HK-2 (cell line): ENCODE measurements around the gene PLEKHG4B.

Source experiments
- DNase-seq: peaks from one replicate; pipeline ENCODE4 v3.0.0-alpha.2; 2018; ENCODE audit not compliant: unreplicated experiment

PLEKHG4B gene

GRCh38 chr5:169728-170094, 77.7 kb downstream of the PLEKHG4B start:
- DNase-seq = no peak

GRCh38 chr5:170971-171800, 79.2 kb downstream of the PLEKHG4B start:
- DNase-seq = no peak

DNA sequence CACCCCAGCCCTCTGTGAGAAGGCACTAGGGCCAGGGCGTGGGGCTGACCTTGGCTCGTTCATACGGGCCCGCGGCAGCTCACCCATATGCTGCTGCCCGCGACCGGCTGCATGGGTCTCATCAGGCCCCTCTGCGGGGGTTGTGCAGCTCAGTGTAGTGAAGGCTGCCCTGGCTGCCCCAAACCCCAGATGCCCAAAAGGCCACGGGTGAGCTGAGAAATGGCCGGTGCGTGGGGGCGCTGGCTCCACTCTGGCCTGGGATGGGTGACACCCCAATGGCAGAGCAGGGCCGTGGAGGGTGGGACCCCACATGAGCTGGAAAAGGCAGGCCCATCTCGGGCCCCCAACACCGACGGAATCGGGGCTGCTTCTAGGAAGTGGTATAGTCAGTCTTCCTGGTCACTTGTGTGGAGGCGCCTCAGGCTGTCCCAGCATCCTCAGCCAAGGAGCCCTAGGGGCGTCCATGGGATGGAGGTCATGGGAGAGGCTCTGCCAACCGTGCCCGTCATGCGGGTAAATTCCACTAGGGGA, 79.9 kb downstream of the PLEKHG4B start:
- DNase-seq = no peak

DNA sequence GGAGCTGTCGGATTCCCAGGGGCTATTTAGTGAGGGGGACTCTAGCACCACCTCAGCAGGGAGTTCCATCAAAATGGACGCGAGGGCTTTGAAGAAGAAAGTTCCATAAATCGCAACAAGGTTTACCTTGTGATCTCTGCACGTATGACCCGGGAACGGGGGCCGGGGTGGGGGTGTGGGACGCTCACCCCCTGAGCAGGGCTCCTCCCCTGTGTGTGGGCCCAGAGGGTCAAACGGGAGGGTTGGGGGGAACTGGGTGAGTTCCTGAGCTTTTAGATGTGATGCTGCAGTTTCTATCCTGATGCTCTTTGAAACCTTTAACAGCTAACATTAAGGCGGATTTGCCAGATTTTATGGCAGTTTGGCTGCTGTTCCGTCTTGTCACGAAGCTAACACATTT, 80.5 kb downstream of the PLEKHG4B start:
- DNase-seq = no peak

DNA sequence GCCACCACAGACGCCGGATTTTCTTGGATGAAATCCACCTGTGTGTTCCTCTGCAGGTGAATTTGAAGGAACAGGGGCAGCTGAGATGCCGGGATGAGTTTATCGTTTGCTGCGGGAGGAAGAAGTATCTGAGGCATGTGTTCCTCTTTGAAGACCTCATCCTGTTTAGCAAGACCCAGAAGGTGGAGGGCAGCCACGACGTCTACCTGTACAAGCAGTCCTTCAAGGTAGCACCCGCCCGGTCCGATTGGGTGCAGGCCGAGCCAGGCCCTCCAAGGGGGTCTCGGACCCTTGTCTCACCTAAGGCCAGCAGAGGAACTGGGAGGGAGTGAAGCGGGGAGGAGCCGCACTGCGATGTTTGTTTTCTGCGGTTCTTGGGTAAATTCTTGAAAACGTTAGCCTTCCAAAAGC, 80.9 kb downstream of the PLEKHG4B start:
- DNase-seq = no peak

DNA sequence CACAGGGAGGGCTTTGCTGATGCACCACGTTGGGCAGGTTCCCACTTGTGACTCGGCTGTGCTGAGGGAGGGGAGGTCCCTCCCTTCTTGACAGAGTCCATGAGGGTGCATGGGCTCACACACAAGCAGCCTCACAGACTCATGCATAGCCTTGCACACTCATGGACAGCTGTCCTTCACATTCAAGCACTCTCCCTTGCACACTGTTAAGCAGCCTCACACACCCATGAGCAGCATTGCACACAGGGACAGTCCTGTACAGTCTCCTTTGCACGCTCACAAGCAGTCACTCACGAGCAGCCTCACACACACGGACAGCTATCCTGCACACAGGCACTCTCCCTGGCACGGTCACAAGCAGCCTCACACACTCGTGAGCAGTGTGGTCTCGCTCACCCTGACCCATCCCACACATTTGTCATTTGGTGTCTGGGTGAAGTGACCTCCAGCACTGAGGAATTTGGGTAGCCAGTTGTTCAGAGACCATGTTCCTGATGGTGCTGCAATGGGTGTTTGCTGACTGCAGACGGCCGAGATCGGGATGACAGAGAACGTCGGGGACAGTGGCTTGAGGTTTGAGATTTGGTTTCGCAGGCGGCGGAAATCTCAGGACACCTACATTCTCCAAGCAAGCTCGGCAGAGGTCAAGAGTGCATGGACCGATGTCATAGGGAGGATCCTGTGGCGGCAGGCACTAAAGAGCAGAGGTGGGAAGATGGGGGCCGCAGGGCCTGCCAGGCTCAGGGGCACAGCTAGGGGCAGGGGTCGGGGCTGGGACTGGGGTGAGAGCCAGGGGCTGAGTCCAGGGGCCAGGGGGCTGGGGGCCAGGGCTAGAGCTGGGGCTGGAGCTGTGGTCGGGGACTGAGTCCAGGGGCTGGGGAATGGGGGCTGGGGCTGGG, 81.7 kb downstream of the PLEKHG4B start:
- DNase-seq = no peak

GRCh38 chr5:174291-174600, 82.3 kb downstream of the PLEKHG4B start:
- DNase-seq = no peak

- DNase-seq = no peak
These were observed 83.0 kb downstream of the PLEKHG4B start for GRCh38 chr5:174876-175465.

DNA sequence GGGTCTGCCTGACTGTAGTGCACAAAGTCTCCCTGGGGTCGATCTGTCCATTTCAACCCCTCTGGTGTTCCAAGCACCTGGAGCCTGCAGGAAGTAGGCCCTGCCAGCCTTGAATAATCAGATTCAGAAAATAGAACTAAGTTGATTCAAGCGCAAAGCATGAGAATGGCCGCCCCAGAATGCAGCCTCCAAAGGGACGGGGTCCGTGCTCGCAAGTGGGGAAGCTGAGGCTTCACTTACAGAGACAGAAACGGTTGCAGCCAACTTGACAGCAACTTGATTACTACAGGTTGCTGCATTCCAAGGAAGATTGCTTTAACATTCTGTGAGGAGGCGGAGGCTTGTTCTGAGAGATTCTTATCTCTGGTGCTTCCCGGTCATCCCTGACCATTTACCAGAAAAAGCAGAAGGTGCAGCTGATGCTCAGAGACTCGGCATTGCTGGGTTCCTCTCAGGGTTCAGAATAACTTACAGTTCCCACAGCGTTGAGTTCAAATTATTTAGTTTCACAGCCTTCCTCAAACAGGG, 84.4 kb downstream of the PLEKHG4B start:
- no peak for DNase-seq

- DNase-seq = no peak
These were observed 86.1 kb downstream of the PLEKHG4B start for GRCh38 chr5:178110-178509.

- no peak for DNase-seq
These were observed 87.4 kb downstream of the PLEKHG4B start for GRCh38 chr5:179401-179800.

GRCh38 chr5:180286-180918, 88.4 kb downstream of the PLEKHG4B start:
- DNase-seq = no peak

DNA sequence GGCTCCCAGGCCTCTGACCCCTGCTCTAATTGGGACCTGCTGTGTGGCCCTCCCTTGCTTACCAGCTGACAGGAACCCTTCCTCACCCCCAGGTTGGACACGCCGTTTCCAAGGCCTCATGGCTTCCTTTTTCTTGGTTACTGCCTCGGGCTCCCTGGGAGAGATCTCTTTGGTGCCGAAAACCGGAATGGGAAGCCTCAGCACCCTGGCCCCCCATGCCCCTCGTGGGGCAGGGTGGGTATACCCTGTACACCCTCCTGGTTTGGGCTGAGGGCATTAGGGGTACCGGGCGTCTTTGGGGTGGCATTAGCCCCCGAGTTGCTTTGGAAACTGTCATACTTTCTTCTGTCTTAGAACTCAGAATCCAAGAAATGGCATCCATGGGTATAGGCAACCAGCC, 89.2 kb downstream of the PLEKHG4B start:
- no peak for DNase-seq

DNA sequence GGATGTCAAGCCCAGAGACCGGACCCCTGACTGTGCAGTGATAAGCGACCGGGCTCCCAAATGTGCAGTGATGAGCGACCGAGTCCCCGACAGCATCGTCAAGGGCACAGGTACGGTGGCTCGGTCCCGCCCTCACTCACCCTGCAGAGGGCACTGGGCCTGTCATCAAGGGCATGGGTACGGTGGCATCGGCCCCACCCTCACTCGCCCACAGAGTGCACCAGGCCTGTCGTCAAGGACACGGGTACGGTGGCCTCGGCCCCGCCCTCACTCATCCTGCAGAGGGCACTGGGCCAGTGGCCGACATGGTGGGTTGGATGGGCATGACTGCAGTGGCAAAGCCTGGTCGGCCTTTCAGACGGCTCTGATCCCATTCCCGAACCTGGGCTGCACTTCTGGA, 89.6 kb downstream of the PLEKHG4B start:
- no peak for DNase-seq

DNA sequence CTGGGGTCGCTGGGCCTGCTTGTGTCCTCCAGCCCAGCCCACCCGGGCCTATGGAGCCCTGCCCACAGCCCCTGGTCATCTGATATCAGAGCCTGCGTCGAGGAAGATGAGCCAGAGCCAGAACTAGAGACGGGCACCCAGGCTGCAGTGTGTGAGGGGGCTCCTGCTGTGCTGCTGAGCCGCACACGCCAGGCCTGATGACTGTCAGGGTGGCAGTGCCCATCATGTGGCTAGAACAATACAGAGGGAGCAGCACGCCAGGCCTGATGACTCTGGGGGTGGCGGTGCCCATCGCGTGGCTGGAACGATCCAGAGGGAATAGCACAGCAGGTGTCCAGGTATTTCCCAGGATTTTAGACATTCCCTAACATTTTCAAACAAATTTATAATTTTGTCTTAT, 90.2 kb downstream of the PLEKHG4B start:
- DNase-seq = no peak

GRCh38 chr5:184471-184870, 92.5 kb downstream of the PLEKHG4B start:
- no peak for DNase-seq

GRCh38 chr5:185095-186070, 93.4 kb downstream of the PLEKHG4B start:
- no peak for DNase-seq

DNA sequence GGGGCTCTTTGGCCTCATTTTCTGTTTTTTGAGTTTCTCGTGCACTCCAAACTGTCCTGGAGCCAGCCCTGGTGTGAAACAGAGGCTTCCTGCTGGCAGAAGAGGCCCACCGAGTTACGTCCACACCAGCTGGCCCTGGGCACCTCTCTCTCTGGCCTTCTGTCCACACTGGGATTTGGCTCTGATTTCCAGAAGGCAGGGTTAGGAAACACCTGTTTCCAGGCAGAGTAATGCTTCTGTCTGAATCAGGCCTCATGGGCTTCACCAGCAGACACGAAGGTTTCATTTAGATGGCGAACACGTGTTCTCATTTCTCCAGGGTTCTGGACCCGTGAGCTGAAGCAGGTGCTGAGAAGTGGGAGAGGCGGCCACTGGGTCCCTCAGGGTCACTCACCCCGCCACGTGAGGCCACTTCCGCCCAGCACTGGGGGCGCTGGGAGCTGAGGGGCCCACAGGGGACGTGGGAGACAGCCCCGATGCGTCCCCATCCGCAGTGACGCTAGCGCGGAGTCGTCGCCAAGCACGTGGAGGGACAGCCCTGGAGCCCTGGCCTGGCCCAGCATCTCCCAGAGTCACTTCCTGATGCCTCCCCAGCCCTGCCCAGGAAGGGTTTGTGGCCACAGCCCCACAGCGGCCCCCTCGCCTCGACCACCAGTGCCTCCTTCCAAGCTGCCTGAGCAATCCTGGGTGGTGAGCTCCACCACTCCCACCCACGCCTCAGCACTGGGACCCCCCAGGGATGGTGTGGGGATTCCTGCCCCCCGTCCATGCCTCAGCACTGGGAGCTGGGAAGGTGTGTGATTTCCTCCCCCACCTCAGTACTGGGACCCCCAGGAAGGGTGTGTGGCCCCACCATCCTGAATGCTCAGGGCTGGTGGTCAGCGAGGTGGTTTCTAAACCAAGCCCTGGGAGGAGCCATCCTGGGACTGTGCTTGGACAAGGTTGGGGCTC, 94.4 kb downstream of the PLEKHG4B start:
- DNase-seq = no peak

GRCh38 chr5:187042-187431, 95.1 kb downstream of the PLEKHG4B start:
- no peak for DNase-seq
